SK-N-SH (cell line): Measurements from ENCODE around the gene ATF6. TPM values are rescaled to one million over a fixed set of nuclear protein-coding genes. Genes with fewer than 3 reads are reported as not detected.

Experiments used
- CTCF ChIA-PET: fragments of 300-600, 350-600 bp; formaldehyde crosslinking; extraction: SDS; loops from one replicate; lab custom pipeline; 2021; lab: Yijun Ruan, JAX
- POLR2A ChIA-PET: fragments of 350-600 bp; sonication (Branson Sonifier 250); formaldehyde crosslinking; extraction: SDS; loops from one replicate; lab custom pipeline; 2020; ENCODE audit warnings: antibody characterized with exemption, inconsistent platforms; lab: Yijun Ruan, JAX
- DNase-seq: peaks from one replicate; pipeline ENCODE4 v3.0.0; 2012
- H2AFZ ChIP-seq: fragments of 200-600 bp; sonication (generic); 2 replicates; pipeline ENCODE4 v1.8.1; 2016; ENCODE audit warnings: antibody characterized with exemption, mild to moderate bottlenecking, low read depth
- H3F3A ChIP-seq: fragments of 200-600 bp; sonication (generic); replicated peaks from 2 replicates; pipeline ENCODE3; 2016; ENCODE audit warnings: antibody characterized with exemption, mild to moderate bottlenecking; ENCODE audit not compliant: insufficient read depth
- H3K27ac ChIP-seq, 2 experiments: fragments of 200-500 bp in 1 of 2; fragments of 200-600 bp in 1 of 2; sonication (Bioruptor generic) in 1 of 2; sonication (generic), shearing (Covaris generic) in 1 of 2; 2 replicates each; pipeline versions ENCODE4 v1.5.1 to v1.6.1; 2014 to 2016; ENCODE audit warnings: low read depth in 2 of 2, inconsistent platforms in 1 of 2, low read length in 1 of 2, mild to moderate bottlenecking in 1 of 2, mixed read lengths in 1 of 2
- H3K27me3 ChIP-seq: fragments of 200-600 bp; sonication (generic), shearing (Covaris generic); 2 replicates; pipeline ENCODE4 v1.6.1; 2016; ENCODE audit warnings: mixed run types; ENCODE audit not compliant: insufficient read depth
- H3K36me3 ChIP-seq, 2 experiments: fragments of 200-500 bp in 1 of 2; fragments of 200-600 bp in 1 of 2; sonication (Bioruptor generic) in 1 of 2; sonication (generic) in 1 of 2; replicated peaks in 1 of 2; 2 replicates each; pipeline versions ENCODE3 to v1.5.1; 2014 to 2016; ENCODE audit warnings: low read length in 1 of 2, mild to moderate bottlenecking in 1 of 2; ENCODE audit not compliant: insufficient read depth in 2 of 2, control insufficient read depth in 1 of 2
- H3K4me1 ChIP-seq, 2 experiments: fragments of 200-500 bp in 1 of 2; fragments of 200-600 bp in 1 of 2; sonication (Bioruptor generic) in 1 of 2; sonication (generic), shearing (Covaris generic) in 1 of 2; 2 replicates each; pipeline versions ENCODE4 v1.5.1 to v1.6.1; 2014 to 2016; ENCODE audit warnings: low read depth in 1 of 2, low read length in 1 of 2, mixed run types in 1 of 2; ENCODE audit not compliant: insufficient read depth in 2 of 2, control insufficient read depth in 1 of 2
- H3K4me2 ChIP-seq: fragments of 200-600 bp; sonication (generic), shearing (Covaris generic); 2 replicates; pipeline ENCODE4 v1.6.1; 2017; ENCODE audit warnings: mixed run types
- H3K4me3 ChIP-seq, 2 experiments: fragments of 200-500 bp in 1 of 2; fragments of 200-600 bp in 1 of 2; sonication (Bioruptor generic) in 1 of 2; sonication (generic), shearing (Covaris generic) in 1 of 2; 2 replicates each; pipeline versions ENCODE4 v1.5.1 to v1.8.1; 2014 to 2016; ENCODE audit warnings: low read depth in 2 of 2, inconsistent platforms in 1 of 2, low read length in 1 of 2, mild to moderate bottlenecking in 1 of 2, mixed read lengths in 1 of 2, moderate library complexity in 1 of 2
- H3K79me2 ChIP-seq: fragments of 200-600 bp; sonication (generic); 2 replicates; pipeline ENCODE4 v1.8.1; 2017; ENCODE audit warnings: mild to moderate bottlenecking; ENCODE audit not compliant: insufficient read depth
- H3K9ac ChIP-seq: fragments of 200-600 bp; sonication (generic); 2 replicates; pipeline ENCODE4 v1.6.1; 2017; ENCODE audit warnings: mixed run types
- H3K9me2 ChIP-seq: fragments of 200-600 bp; sonication (generic); 2 replicates; pipeline ENCODE4 v1.6.1; 2017; ENCODE audit warnings: mixed run types
- H3K9me3 ChIP-seq: fragments of 200-600 bp; sonication (generic); 2 replicates; pipeline ENCODE4 v1.6.1; 2017; ENCODE audit warnings: mixed run types, mild to moderate bottlenecking, moderate library complexity
- H4K20me1 ChIP-seq: fragments of 200-600 bp; sonication (generic); 2 replicates; pipeline ENCODE4 v1.6.1; 2017; ENCODE audit warnings: mild to moderate bottlenecking, mixed run types; ENCODE audit not compliant: insufficient read depth
- EP300 ChIP-seq, 2 experiments: IDR thresholded peaks; 2 replicates each; pipeline versions ENCODE4 v1.4.0 to v1.6.1; 2012; ENCODE audit warnings: borderline replicate concordance in 1 of 2, low read depth in 1 of 2, low read length in 1 of 2
- EZH2phosphoT487 ChIP-seq: fragments of 200-600 bp; sonication (generic); IDR thresholded peaks from 2 replicates; pipeline ENCODE4 v1.6.1; 2017; ENCODE audit warnings: low read depth, mixed run types, mild to moderate bottlenecking, antibody characterized with exemption, moderate library complexity, borderline replicate concordance
- FOSL2 ChIP-seq: IDR thresholded peaks from 2 replicates; pipeline ENCODE4 v1.4.0; 2012; ENCODE audit warnings: low read depth, mild to moderate bottlenecking, moderate library complexity, borderline replicate concordance
- FOXM1 ChIP-seq: IDR thresholded peaks from 2 replicates; pipeline ENCODE4 v1.4.0; 2012; ENCODE audit warnings: low read depth, mild to moderate bottlenecking
- GATA2 ChIP-seq: sonication (generic); formaldehyde crosslinking; IDR thresholded peaks from 2 replicates; pipeline ENCODE4 v1.5.0; 2020; ENCODE audit warnings: mild to moderate bottlenecking, missing genetic modification reagents
- JUND ChIP-seq: IDR thresholded peaks from 2 replicates; pipeline ENCODE4 v1.4.0; 2012
- NFIC ChIP-seq: IDR thresholded peaks from 2 replicates; pipeline ENCODE4 v1.4.0; 2012; ENCODE audit warnings: borderline replicate concordance
- NRF1 ChIP-seq: IDR thresholded peaks from 2 replicates; pipeline ENCODE4 v1.6.1; 2012; ENCODE audit warnings: low read depth, mild to moderate bottlenecking, low read length
- RCOR1 ChIP-seq: fragments of 150-350 bp; IDR thresholded peaks from 2 replicates; pipeline ENCODE4 v1.6.1; 2017; ENCODE audit warnings: antibody characterized with exemption, low read length
- RFX5 ChIP-seq: IDR thresholded peaks from 2 replicates; pipeline ENCODE4 v1.6.1; 2012; ENCODE audit warnings: mild to moderate bottlenecking, improper control_type of control experiment, low read length
- RXRA ChIP-seq: IDR thresholded peaks from 2 replicates; pipeline ENCODE4 v1.4.0; 2012; ENCODE audit warnings: low read depth, mild to moderate bottlenecking, borderline replicate concordance
- SMC3 ChIP-seq: IDR thresholded peaks from 2 replicates; pipeline ENCODE4 v1.6.1; 2012; ENCODE audit warnings: low read depth, low read length, improper control_type of control experiment
- TAF1 ChIP-seq: IDR thresholded peaks from 2 replicates; pipeline ENCODE4 v1.6.1; 2012; ENCODE audit warnings: low read depth, mild to moderate bottlenecking, low read length, moderate library complexity, borderline replicate concordance
- TCF12 ChIP-seq: IDR thresholded peaks from 2 replicates; pipeline ENCODE4 v1.4.0; 2012
- YY1 ChIP-seq: IDR thresholded peaks from 2 replicates; pipeline ENCODE4 v1.4.0; 2012; ENCODE audit warnings: low read depth, mild to moderate bottlenecking
- WGBS: methylation state at CpG from one replicate; pipeline ENCODE4 v1.1.6; 2017; ENCODE audit warnings: low lambda C conversion rate; 5-methylcytosine and 5-hydroxymethylcytosine counted together
- polyA plus RNA-seq, 3 experiments: library from polyadenylated mRNA; depleted of rRNA; stranded (reverse); fragments of >200 nt; gene quantifications; 2 replicates each; pipeline ENCODE4 v1.2.3, GENCODE V29; 2012
- TF ChIP-seq, protein P1 (sequence below): IDR thresholded peaks from 2 replicates; pipeline ENCODE4 v1.4.0; 2012; ENCODE audit warnings: low read depth, borderline replicate concordance
- TF ChIP-seq, protein P2 (sequence below): fragments of 150-350 bp; IDR thresholded peaks from 2 replicates; pipeline ENCODE4 v1.6.1; 2017; ENCODE audit warnings: antibody characterized with exemption, low read length, low read depth, borderline replicate concordance
- TF ChIP-seq, protein P3 (sequence below): fragments of 150-350 bp; IDR thresholded peaks from 2 replicates; pipeline ENCODE4 v1.6.1; 2016; ENCODE audit warnings: mild to moderate bottlenecking, low read depth, low read length

ATF6 gene
- polyA plus RNA-seq, 1 of the 3 experiments (the other 2 are of a cell fraction) = 8.8 TPM

DNA sequence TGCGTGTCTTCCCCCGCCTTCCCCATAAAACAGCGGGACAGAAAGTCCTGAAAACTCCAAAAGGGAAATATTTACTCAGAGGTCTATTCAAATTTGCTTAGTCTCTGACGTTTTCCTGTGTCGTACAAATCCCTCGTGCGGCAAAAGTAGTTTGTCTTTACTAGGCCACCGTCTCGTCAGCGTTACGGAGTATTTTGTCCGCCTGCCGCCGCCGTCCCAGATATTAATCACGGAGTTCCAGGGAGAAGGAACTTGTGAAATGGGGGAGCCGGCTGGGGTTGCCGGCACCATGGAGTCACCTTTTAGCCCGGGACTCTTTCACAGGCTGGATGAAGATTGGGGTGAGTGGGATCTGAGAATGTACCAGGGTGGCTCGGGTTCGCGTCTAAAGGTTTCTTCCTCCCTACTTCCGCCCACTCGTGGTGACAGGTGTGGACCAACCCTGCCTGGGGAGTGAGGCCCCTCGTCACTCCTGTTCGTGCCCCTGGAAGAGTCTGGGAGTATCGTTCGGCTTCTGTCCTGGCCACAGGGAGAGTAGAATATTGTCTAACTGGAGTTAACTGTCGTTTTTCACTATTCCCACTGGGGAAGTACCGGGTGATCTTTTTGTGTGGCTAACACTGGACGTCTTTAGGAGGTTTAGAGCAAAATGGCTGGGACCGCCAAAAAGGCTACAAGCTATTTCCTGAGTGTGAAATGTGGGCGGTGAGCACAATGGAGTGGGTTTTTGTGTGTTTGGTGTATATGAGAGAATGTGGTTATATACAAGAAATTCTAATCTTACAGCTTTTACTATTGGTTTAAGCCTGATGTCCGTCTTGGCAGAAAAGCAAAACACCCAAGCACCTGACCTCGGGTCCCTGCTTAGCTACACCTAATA lies at the start of gene ATF6 (continued):
- TF ChIP-seq EZH2phosphoT487 (no peak), TAF1 (peak; percentile 85; the same call in 1 of the 2 replicates), FOXM1 (no peak), RFX5 (no peak; the same call in 1 of the 2 replicates), EP300 (IDR thresholded peaks at IDR 0.05; ENCODE audit: borderline replicate concordance in 1 of 2, low read depth in 1 of 2, low read length in 1 of 2) (peak; percentile 41 to 54; a peak in 2 of 4 replicates), TCF12 (peak; percentile 42; the same call in 1 of the 2 replicates), RCOR1 (peak; percentile 71)
- TF ChIP-seq, protein P1, sequence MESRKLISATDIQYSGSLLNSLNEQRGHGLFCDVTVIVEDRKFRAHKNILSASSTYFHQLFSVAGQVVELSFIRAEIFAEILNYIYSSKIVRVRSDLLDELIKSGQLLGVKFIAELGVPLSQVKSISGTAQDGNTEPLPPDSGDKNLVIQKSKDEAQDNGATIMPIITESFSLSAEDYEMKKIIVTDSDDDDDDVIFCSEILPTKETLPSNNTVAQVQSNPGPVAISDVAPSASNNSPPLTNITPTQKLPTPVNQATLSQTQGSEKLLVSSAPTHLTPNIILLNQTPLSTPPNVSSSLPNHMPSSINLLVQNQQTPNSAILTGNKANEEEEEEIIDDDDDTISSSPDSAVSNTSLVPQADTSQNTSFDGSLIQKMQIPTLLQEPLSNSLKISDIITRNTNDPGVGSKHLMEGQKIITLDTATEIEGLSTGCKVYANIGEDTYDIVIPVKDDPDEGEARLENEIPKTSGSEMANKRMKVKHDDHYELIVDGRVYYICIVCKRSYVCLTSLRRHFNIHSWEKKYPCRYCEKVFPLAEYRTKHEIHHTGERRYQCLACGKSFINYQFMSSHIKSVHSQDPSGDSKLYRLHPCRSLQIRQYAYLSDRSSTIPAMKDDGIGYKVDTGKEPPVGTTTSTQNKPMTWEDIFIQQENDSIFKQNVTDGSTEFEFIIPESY = peak; percentile 90
- TF ChIP-seq, protein P2, sequence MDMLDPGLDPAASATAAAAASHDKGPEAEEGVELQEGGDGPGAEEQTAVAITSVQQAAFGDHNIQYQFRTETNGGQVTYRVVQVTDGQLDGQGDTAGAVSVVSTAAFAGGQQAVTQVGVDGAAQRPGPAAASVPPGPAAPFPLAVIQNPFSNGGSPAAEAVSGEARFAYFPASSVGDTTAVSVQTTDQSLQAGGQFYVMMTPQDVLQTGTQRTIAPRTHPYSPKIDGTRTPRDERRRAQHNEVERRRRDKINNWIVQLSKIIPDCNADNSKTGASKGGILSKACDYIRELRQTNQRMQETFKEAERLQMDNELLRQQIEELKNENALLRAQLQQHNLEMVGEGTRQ = no peak
- TF ChIP-seq, protein P3, sequence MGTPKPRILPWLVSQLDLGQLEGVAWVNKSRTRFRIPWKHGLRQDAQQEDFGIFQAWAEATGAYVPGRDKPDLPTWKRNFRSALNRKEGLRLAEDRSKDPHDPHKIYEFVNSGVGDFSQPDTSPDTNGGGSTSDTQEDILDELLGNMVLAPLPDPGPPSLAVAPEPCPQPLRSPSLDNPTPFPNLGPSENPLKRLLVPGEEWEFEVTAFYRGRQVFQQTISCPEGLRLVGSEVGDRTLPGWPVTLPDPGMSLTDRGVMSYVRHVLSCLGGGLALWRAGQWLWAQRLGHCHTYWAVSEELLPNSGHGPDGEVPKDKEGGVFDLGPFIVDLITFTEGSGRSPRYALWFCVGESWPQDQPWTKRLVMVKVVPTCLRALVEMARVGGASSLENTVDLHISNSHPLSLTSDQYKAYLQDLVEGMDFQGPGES = no peak

DNA sequence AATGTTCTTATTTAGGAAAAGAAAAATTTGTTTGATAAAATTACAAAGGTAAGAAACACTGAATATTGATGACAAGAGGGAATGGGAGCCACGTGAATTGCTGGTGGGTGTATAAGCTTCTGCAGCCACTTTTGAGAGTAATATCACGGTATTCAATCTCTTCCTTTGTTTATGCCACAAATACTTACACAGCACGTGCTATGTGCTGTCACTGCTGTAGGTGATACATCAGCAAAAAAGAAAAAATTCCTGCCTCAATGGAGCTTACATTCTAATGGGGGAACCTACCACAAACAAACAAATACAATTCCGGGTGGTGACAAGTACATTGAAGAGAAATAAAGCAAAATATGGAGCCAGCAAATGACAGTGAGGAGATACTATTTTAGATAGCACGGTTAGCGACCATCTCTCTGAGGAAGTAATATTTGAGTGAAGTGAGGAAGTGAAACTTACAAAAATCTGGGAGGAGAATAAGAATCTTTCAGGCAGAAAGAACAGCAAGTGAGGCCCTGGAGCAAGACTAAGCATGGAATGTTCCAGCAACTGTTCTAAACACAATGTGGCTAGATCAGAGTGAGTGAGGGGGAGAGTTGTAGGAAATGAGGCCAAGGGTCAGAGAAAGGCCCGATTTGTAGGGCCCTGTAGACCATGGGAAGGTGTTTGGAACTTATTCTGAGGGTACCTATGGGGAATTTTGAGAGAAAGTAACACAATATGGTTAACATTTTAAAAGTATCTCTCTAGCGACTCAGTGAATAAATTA lies 47.4 kb upstream of the ATF6 start:
- no peaks in the 10 kb centered on the region for H3K79me2 ChIP-seq
- H3F3A ChIP-seq = peaks cover 10% of the 10 kb centered on the region
- no peak for DNase-seq
- H3K27me3 ChIP-seq = no peaks in the 10 kb centered on the region
- WGBS = 51% methylated on average over 8 of the region's 8 CpGs
- no peaks in the 10 kb centered on the region for H3K36me3 ChIP-seq
- no peaks in the 10 kb centered on the region for H3K9me2 ChIP-seq
- no peak overlapping the region for H2AFZ ChIP-seq
- no peak overlapping the region for H3K4me3 ChIP-seq
- no peak overlapping the region for H3K4me2 ChIP-seq
- CTCF ChIA-PET = no interaction called here
- H3K9me3 ChIP-seq = no peaks in the 10 kb centered on the region
- no peak overlapping the region for H3K9ac ChIP-seq
- POLR2A ChIA-PET = no interaction called here
- H4K20me1 ChIP-seq = no peaks in the 10 kb centered on the region
- peaks cover 0 to 11% of the 10 kb centered on the region in 2 experiments; a peak in 1 of 4 replicates for H3K4me1 ChIP-seq
- no peak overlapping the region for H3K27ac ChIP-seq
- TF ChIP-seq, protein P2 = no peak
- TF ChIP-seq YY1 (no peak), RFX5 (no peak), GATA2 (CRISPR knock-in tag) (no peak), TAF1 (no peak), NRF1 (no peak), EP300 (IDR thresholded peaks at IDR 0.05; ENCODE audit: borderline replicate concordance in 1 of 2, low read depth in 1 of 2, low read length in 1 of 2) (no peak), JUND (no peak), RXRA (no peak), SMC3 (no peak), NFIC (no peak), TCF12 (no peak), FOSL2 (no peak)
- TF ChIP-seq, protein P1 = no peak
- TF ChIP-seq, protein P3 = no peak
